ENCODE data around the gene CLEC2A. TPM values are rescaled to one million over a fixed set of nuclear protein-coding genes. Genes with fewer than 3 reads are reported as not detected.
"Not testable (repeated sequence)": the region's sequence is repeated elsewhere in the genome, so short reads cannot be mapped to it uniquely, and the experiment has no call there.

CLEC2A gene
- polyA plus RNA-seq, 1 donor from 2014 or later: not detected

- H4K20me1 ChIP-seq (ENCODE audit: insufficient read depth): no peaks in the 10 kb centered on the region
- no peaks in the 10 kb centered on the region for H3K27me3 ChIP-seq (ENCODE audit: insufficient read depth, low read depth, low read length)
- H3K4me2 ChIP-seq (ENCODE audit: low read length): no peak overlapping the region
- no peak overlapping the region for H3K9ac ChIP-seq (ENCODE audit: low read length)
- H3F3A ChIP-seq (ENCODE audit: insufficient read depth, low read length, poor library complexity, severe bottlenecking): no peaks in the 10 kb centered on the region
- H3K36me3 ChIP-seq (ENCODE audit: insufficient read depth, low read length): no peaks in the 10 kb centered on the region
- peaks cover 4% of the 10 kb centered on the region for H3K9me3 ChIP-seq (ENCODE audit: low read length)
- H3K79me2 ChIP-seq (replicated peaks; ENCODE audit: insufficient read depth, low read length): no peaks in the 10 kb centered on the region
- H3K4me3 ChIP-seq (ENCODE audit: low read length): no peak overlapping the region
- no peak overlapping the region for H3K27ac ChIP-seq (ENCODE audit: low read length)
- no peak overlapping the region for H2AFZ ChIP-seq (ENCODE audit: low read depth, low read length)
- TF ChIP-seq RAD21 (conservative IDR thresholded peaks at IDR 0.05) (no peak), SMC3 (conservative IDR thresholded peaks at IDR 0.05; ENCODE audit: poor library complexity) (no peak), TAF1 (IDR thresholded peaks at IDR 0.05; ENCODE audit: low read depth) (no peak), POLR2AphosphoS5 (IDR thresholded peaks at IDR 0.05) (no peak), REST (IDR thresholded peaks at IDR 0.05; ENCODE audit: borderline replicate concordance) (no peak), MXI1 (conservative IDR thresholded peaks at IDR 0.05; ENCODE audit: poor library complexity, severe bottlenecking) (no peak), CTCF (IDR thresholded peaks at IDR 0.05; ENCODE audit: poor library complexity, severe bottlenecking) (no peak), EZH2 (IDR thresholded peaks at IDR 0.05; ENCODE audit: borderline replicate concordance, insufficient read depth, low read length, poor library complexity, severe bottlenecking) (no peak), EP300 (conservative IDR thresholded peaks at IDR 0.05; ENCODE audit: poor library complexity, severe bottlenecking) (no peak)
- H3K9me2 ChIP-seq (ENCODE audit: insufficient read depth, low read length): no peaks in the 10 kb centered on the region
Observed at GRCh38 chr12:9975614-9976013, 43.4 kb upstream of the CLEC2A start.

- not testable (repeated sequence) for H3K79me2 ChIP-seq (replicated peaks; ENCODE audit: insufficient read depth, low read length); H2AFZ ChIP-seq (ENCODE audit: low read depth, low read length); H3K4me3 ChIP-seq (ENCODE audit: low read length); H3F3A ChIP-seq (ENCODE audit: insufficient read depth, low read length, poor library complexity, severe bottlenecking); H4K20me1 ChIP-seq (ENCODE audit: insufficient read depth); H3K9me2 ChIP-seq (ENCODE audit: insufficient read depth, low read length); H3K27me3 ChIP-seq (ENCODE audit: insufficient read depth, low read depth, low read length); H3K9ac ChIP-seq (ENCODE audit: low read length); H3K9me3 ChIP-seq (ENCODE audit: low read length); H3K27ac ChIP-seq (ENCODE audit: low read length); H3K4me2 ChIP-seq (ENCODE audit: low read length); H3K36me3 ChIP-seq (ENCODE audit: insufficient read depth, low read length)
Observed at GRCh38 chr12:9974731-9975130, 42.6 kb upstream of the CLEC2A start.

GRCh38 chr12:9973949-9974348 is 41.8 kb upstream of the CLEC2A start:
- no peak overlapping the region for H3K27ac ChIP-seq (ENCODE audit: low read length)
- H3K9ac ChIP-seq (ENCODE audit: low read length): no peak overlapping the region
- H3K79me2 ChIP-seq (replicated peaks; ENCODE audit: insufficient read depth, low read length): no peaks in the 10 kb centered on the region
- no peak overlapping the region for H3K4me2 ChIP-seq (ENCODE audit: low read length)
- H3K36me3 ChIP-seq (ENCODE audit: insufficient read depth, low read length): no peaks in the 10 kb centered on the region
- TF ChIP-seq CTCF (IDR thresholded peaks at IDR 0.05; ENCODE audit: poor library complexity, severe bottlenecking): no peak
- TF ChIP-seq POLR2AphosphoS5 (IDR thresholded peaks at IDR 0.05): no peak
- TF ChIP-seq EP300 (conservative IDR thresholded peaks at IDR 0.05; ENCODE audit: poor library complexity, severe bottlenecking): no peak
- no peak for TF ChIP-seq SMC3 (conservative IDR thresholded peaks at IDR 0.05; ENCODE audit: poor library complexity)
- TF ChIP-seq EZH2 (IDR thresholded peaks at IDR 0.05; ENCODE audit: borderline replicate concordance, insufficient read depth, low read length, poor library complexity, severe bottlenecking): no peak
- TF ChIP-seq MXI1 (conservative IDR thresholded peaks at IDR 0.05; ENCODE audit: poor library complexity, severe bottlenecking): no peak
- TF ChIP-seq REST (IDR thresholded peaks at IDR 0.05; ENCODE audit: borderline replicate concordance): no peak
- no peak for TF ChIP-seq RAD21 (conservative IDR thresholded peaks at IDR 0.05)
- TF ChIP-seq TAF1 (IDR thresholded peaks at IDR 0.05; ENCODE audit: low read depth): no peak
- H3F3A ChIP-seq (ENCODE audit: insufficient read depth, low read length, poor library complexity, severe bottlenecking): no peaks in the 10 kb centered on the region
- no peaks in the 10 kb centered on the region for H4K20me1 ChIP-seq (ENCODE audit: insufficient read depth)
- no peak overlapping the region for H3K4me3 ChIP-seq (ENCODE audit: low read length)
- H2AFZ ChIP-seq (ENCODE audit: low read depth, low read length): no peak overlapping the region
- H3K9me3 ChIP-seq (ENCODE audit: low read length): peaks cover 4% of the 10 kb centered on the region
- no peaks in the 10 kb centered on the region for H3K9me2 ChIP-seq (ENCODE audit: insufficient read depth, low read length)
- H3K27me3 ChIP-seq (ENCODE audit: insufficient read depth, low read depth, low read length): no peaks in the 10 kb centered on the region

Measured in neural cell (in vitro differentiated cells).